GOT3 (cell line): Measurements from ENCODE around the gene DRAXIN.

Experiments used
- DNase-seq: peaks from one replicate; lab custom pipeline; 2025; ENCODE audit warnings: mixed read lengths; lab: John Stamatoyannopoulos, UW

The DRAXIN gene

DNA sequence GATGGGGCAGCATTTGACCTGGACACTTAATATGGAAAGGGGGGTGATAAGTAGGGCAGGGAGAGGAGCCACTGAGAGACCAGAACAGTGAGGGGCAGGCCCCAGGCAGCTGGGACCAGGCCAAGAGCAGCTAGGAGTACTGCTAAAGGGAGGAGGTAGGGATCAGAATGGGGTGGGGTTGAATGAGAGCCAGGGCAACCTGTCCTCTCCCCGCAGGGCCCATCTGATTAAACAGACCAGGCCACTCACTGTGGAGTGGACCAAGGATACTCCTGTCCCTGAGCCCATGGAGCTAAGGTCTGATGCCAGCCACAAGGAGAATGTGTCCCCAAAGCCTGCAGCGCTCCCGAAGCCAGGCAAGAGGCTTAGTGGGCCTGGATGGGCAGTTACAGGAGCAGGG, 72.6 kb downstream of the DRAXIN start:
- no peak for DNase-seq

DNA sequence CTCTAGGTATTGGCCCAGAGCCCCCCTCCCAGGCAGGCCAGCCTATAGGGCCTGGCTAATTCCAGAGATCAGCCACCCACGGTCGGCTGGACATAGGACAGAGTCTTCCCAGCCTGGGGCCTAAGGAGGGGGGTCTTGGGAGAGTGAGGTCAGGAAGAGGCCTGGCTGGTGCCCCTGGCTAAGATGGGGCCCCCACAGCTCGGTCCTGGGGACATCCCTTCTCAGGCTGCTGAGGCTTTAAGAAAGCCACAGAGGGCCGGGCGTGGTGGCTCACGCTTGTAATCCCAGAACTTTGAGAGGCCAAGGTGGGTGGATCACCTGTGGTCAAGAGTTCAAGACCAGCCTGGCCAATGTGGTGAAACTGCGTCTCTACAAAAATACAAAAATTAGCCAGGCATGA, 73.0 kb downstream of the DRAXIN start:
- DNase-seq: no peak

GRCh38 chr1:11765661-11766428, 74.3 kb downstream of the DRAXIN start:
- DNase-seq: no peak

DNA sequence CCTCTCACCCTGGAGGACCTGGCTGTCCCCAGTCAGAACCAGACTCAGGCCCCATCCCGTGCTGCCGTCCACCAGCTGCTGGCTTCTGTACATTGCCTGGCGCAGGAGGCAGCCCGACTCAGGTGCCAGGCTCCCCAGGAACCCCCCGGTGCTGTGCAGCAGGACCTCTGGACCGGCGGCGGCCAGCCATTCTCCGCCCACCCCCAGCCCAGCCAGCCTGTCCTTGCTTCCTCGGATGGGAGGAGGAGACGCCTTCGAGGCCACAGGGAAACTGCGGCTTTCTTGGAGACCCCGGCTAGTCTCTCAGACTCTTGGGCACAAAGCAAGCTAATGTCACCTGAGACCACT, 74.9 kb downstream of the DRAXIN start:
- no peak for DNase-seq

DNA sequence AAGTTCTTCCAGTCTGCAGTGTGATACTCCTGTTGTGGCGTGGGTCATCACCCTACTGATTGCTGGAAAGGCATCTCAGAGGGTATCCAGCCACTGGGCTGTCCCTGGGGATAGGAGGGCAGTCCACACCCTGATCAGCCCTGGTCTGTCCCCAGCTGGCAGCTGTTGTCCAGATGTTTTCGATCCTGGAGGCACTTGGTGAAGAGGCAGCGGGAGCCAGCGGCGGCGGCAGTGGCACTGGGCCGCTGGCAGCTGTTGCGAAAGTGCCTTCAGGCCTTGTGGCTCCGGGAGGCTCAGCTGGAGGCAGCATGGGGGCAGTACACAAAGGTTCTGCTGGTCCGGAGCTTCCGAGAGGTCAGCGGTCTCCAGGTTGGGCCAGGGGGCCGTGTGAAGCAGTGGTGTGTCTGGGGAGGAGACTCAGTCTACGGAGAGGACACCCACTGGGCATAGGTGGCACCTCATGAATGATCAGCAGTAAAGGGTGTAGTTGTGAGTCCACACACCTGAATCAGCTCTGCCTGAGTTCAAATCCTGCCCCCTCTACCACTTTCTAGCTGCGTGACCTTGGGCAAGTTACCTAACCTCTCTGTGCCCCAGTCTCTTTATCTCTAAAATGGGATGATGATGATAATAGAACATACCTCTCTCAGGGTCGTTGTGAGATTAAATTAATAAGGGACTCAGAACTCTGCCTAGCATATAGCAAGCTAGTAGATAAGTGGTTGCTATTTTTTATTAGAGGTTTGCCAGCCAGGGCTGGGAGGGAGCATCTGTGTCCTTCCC, 76.6 kb downstream of the DRAXIN start:
- DNase-seq: no peak

GRCh38 chr1:11768821-11769220, 77.3 kb downstream of the DRAXIN start:
- DNase-seq: no peak

- no peak for DNase-seq
Observed at GRCh38 chr1:11769274-11769673, 77.8 kb downstream of the DRAXIN start.

DNA sequence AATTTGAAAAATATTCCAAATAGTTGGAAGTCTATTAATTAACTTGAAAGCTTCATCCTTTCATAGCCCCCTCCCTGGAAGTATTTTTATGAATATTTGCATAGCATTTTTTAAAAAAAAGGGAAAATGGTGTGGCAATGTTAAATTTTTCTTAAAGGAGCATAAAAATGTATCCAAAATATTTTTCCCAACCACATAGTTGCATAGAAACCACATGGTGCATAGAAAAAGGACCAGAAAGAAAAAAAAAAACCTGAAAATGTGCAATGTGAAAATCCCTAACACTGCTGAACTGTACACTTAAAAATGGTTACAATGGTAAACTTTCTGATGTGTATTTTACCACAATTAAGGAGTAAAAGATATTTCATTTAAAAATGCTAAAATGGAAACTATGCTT, 78.5 kb downstream of the DRAXIN start:
- no peak for DNase-seq

DNA sequence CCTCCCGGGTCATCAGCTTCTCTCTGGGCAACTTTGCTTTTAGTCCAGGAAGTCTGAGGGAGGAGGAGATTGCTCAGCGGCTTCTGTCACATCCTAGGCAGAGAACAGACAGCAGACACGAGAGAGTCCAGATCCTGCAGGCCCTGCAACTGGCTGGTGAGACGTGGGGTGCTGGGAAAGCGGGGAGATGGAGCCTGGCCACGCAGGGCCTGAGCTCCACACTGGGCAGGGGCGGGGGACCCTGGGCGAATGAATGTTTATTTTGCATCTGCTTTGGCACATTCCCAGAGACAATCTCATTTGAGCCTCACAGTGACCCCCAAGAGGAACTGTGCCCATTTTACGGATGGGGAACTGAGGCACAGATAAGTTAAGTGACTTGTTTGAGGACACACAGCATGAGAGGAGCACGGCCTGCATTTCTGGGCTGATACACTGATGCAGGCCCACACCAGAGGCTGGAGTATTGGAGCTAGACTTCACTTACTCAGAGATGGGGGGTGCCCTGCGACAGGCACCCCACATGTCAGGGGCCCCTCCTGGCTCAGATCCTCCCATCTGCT, 80.1 kb downstream of the DRAXIN start:
- DNase-seq: no peak

- no peak for DNase-seq
Observed at GRCh38 chr1:11772458-11772857, 80.9 kb downstream of the DRAXIN start.

GRCh38 chr1:11774753-11775152, 83.2 kb downstream of the DRAXIN start:
- no peak for DNase-seq
